NCI-H1105 treated with DMSO at 0.1 percent for 48 hours (cell line): Measurements from ENCODE around the gene MYO3B.
"Not testable (repeated sequence)": the region's sequence is repeated elsewhere in the genome, so short reads cannot be mapped to it uniquely, and the experiment has no call there.

Source experiments
- DNase-seq: peaks from one replicate; lab custom pipeline; 2025; lab: John Stamatoyannopoulos, UW

Gene MYO3B

GRCh38 chr2:170341684-170342623 lies 164.0 kb downstream of the MYO3B start:
- DNase-seq = no peak

- no peak for DNase-seq
Measured at GRCh38 chr2:170344663-170345346, 166.9 kb downstream of the MYO3B start.

GRCh38 chr2:170345607-170346006 lies 167.7 kb downstream of the MYO3B start:
- DNase-seq = no peak

- not testable (repeated sequence) for DNase-seq
Measured at GRCh38 chr2:170349269-170349668, 171.3 kb downstream of the MYO3B start.

GRCh38 chr2:170350929-170351826 lies 173.2 kb downstream of the MYO3B start:
- DNase-seq = no peak

- no peak for DNase-seq
Measured at GRCh38 chr2:170353723-170354122, 175.8 kb downstream of the MYO3B start.

GRCh38 chr2:170354388-170354787 lies 176.4 kb downstream of the MYO3B start:
- DNase-seq = peak; percentile 56

GRCh38 chr2:170354855-170355780 lies 177.2 kb downstream of the MYO3B start:
- DNase-seq = peak; percentile 95

GRCh38 chr2:170359466-170359865 lies 181.5 kb downstream of the MYO3B start:
- DNase-seq = no peak

- DNase-seq = no peak
Measured at GRCh38 chr2:170360546-170361089, 182.7 kb downstream of the MYO3B start.

GRCh38 chr2:170361090-170361936 lies 183.4 kb downstream of the MYO3B start:
- peak; percentile 53 for DNase-seq

GRCh38 chr2:170362313-170362870 lies 184.4 kb downstream of the MYO3B start:
- no peak for DNase-seq

GRCh38 chr2:170362871-170363631 lies 185.1 kb downstream of the MYO3B start:
- peak; percentile 10 for DNase-seq

- DNase-seq = no peak
Measured at GRCh38 chr2:170365003-170365402, 187.1 kb downstream of the MYO3B start.

- DNase-seq = no peak
Measured at GRCh38 chr2:170365686-170366085, 187.7 kb downstream of the MYO3B start.

- no peak for DNase-seq
Measured at GRCh38 chr2:170368370-170368769, 190.4 kb downstream of the MYO3B start.

GRCh38 chr2:170369228-170369627 lies 191.3 kb downstream of the MYO3B start:
- DNase-seq = no peak

- DNase-seq = peak; percentile 34
Measured at GRCh38 chr2:170369894-170370293, 191.9 kb downstream of the MYO3B start.
